NB4 (cell line): ENCODE data around the gene POLR2L.
A peak's percentile ranks its signal among the peaks of the same experiment; 100 is the strongest.

Experiments used
- DNase-seq: peaks from one replicate; pipeline ENCODE4 v3.0.0; 2010; ENCODE audit warnings: low read depth
- H3K4me3 ChIP-seq: one replicate; pipeline ENCODE4 v1.5.1; 2011; ENCODE audit warnings: mild to moderate bottlenecking, low read depth, low read length, moderate library complexity
- CTCF ChIP-seq: IDR thresholded peaks from one replicate; pipeline ENCODE4 v1.5.1; 2012; ENCODE audit warnings: low read depth, low read length
- MAX ChIP-seq: IDR thresholded peaks from 2 replicates; pipeline ENCODE4 v1.6.1; 2011; ENCODE audit warnings: low read depth, low read length
- MYC ChIP-seq: IDR thresholded peaks from 2 replicates; pipeline ENCODE4 v1.6.1; 2011; ENCODE audit warnings: low read depth, low read length
- POLR2A ChIP-seq: IDR thresholded peaks from 2 replicates; pipeline ENCODE4 v1.6.1; 2011; ENCODE audit warnings: mild to moderate bottlenecking; ENCODE audit not compliant: insufficient read length; ENCODE audit errors: extremely low read depth

POLR2L gene

GRCh38 chr11:813456-814096, 28.8 kb downstream of the POLR2L start:
- TF ChIP-seq POLR2A (no peak), CTCF (no peak), MYC (peak; percentile 72), MAX (peak; percentile 81)
- H3K4me3 ChIP-seq, result no peak overlapping the region
- peak; percentile 57 for DNase-seq

- DNase-seq, result no peak
- TF ChIP-seq MYC (no peak), POLR2A (no peak), MAX (no peak), CTCF (no peak)
- H3K4me3 ChIP-seq, result no peak overlapping the region
Measured at GRCh38 chr11:813072-813455, 29.3 kb downstream of the POLR2L start.

GRCh38 chr11:812390-812789, 29.9 kb downstream of the POLR2L start:
- peak overlapping the region; percentile 98 for H3K4me3 ChIP-seq
- no peak for TF ChIP-seq POLR2A
- TF ChIP-seq CTCF, result no peak
- TF ChIP-seq MAX, result no peak
- no peak for TF ChIP-seq MYC
- no peak for DNase-seq

GRCh38 chr11:811446-812245, 30.7 kb downstream of the POLR2L start:
- TF ChIP-seq POLR2A (no peak), MYC (no peak), MAX (no peak), CTCF (no peak)
- peak overlapping the region; percentile 98 for H3K4me3 ChIP-seq
- peak; percentile 47 for DNase-seq

GRCh38 chr11:810040-810567, 32.2 kb downstream of the POLR2L start:
- DNase-seq, result no peak
- TF ChIP-seq POLR2A, result no peak
- no peak for TF ChIP-seq MYC
- no peak for TF ChIP-seq CTCF
- no peak for TF ChIP-seq MAX
- H3K4me3 ChIP-seq, result peak overlapping the region; percentile 98
